ENCODE results near the gene CERS2. TPM values are rescaled to one million over a fixed set of nuclear protein-coding genes. Genes with fewer than 3 reads are reported as not detected.
"Not testable (repeated sequence)": the region's sequence is repeated elsewhere in the genome, so short reads cannot be mapped to it uniquely, and the experiment has no call there.

The CERS2 gene
- polyA plus RNA-seq, 3 donors, result 296 to 301 (median 300) TPM

- no peak for DNase-seq (ENCODE audit: extremely low read depth in 1 of 11, low read depth in 9 of 11, low spot score in 4 of 11)
These were observed 19.9 kb downstream of the CERS2 start for GRCh38 chr1:150954708-150955107.

- DNase-seq (ENCODE audit: extremely low read depth in 1 of 11, low read depth in 9 of 11, low spot score in 4 of 11), result no peak
These were observed 29.8 kb downstream of the CERS2 start for GRCh38 chr1:150944856-150945255.

GRCh38 chr1:150931773-150932172 lies 42.9 kb downstream of the CERS2 start:
- DNase-seq (ENCODE audit: extremely low read depth in 1 of 11, low read depth in 9 of 11, low spot score in 4 of 11), result peak in 4 of 11 donors; percentile 22 to 27 (median 26)

- DNase-seq (ENCODE audit: extremely low read depth in 1 of 11, low read depth in 9 of 11, low spot score in 4 of 11), result not testable (repeated sequence)
These were observed 45.9 kb downstream of the CERS2 start for GRCh38 chr1:150928775-150929174.

GRCh38 chr1:150928286-150928685 lies 46.3 kb downstream of the CERS2 start:
- no peak for DNase-seq (ENCODE audit: extremely low read depth in 1 of 11, low read depth in 9 of 11, low spot score in 4 of 11)

- DNase-seq (ENCODE audit: extremely low read depth in 1 of 11, low read depth in 9 of 11, low spot score in 4 of 11), result no peak
These were observed 47.0 kb downstream of the CERS2 start for GRCh38 chr1:150927624-150928023.

- peak; percentile 89 to 97 (median 95) for DNase-seq (ENCODE audit: extremely low read depth in 1 of 11, low read depth in 9 of 11, low spot score in 4 of 11)
These were observed 48.4 kb downstream of the CERS2 start, which contains the start of gene SETDB1 for GRCh38 chr1:150926097-150926741. SETDB1 (plus strand) TSS chr1:150926363; CDS start chr1:150927715, 1,352 bp downstream.

GRCh38 chr1:150925080-150925479 lies 49.6 kb downstream of the CERS2 start:
- DNase-seq (ENCODE audit: extremely low read depth in 1 of 11, low read depth in 9 of 11, low spot score in 4 of 11), result no peak

- DNase-seq (ENCODE audit: extremely low read depth in 1 of 11, low read depth in 9 of 11, low spot score in 4 of 11), result peak in 7 of 11 donors; percentile 15 to 55 (median 33)
These were observed 52.1 kb downstream of the CERS2 start for GRCh38 chr1:150922519-150922975.

GRCh38 chr1:150917387-150917786 lies 57.2 kb downstream of the CERS2 start:
- no peak for DNase-seq (ENCODE audit: extremely low read depth in 1 of 11, low read depth in 9 of 11, low spot score in 4 of 11)

Other genes starting within 250 kb of the CERS2 start
- gene CTSS, start 209.1 kb downstream of the CERS2 start, polyA plus RNA-seq (ENCODE audit: insufficient read length in 3 of 3), result 10 to 100 TPM; 12.3 to 14.0 (median 13.5) TPM
- gene CTSK, start 166.6 kb downstream of the CERS2 start, polyA plus RNA-seq (ENCODE audit: insufficient read length in 3 of 3), result 10 to 100 TPM; 22.9 to 28.1 (median 24.2) TPM
- 10 to 100 TPM; 53.5 to 59.7 (median 54.1) TPM for gene ARNT, start 98.2 kb downstream of the CERS2 start, polyA plus RNA-seq (ENCODE audit: insufficient read length in 3 of 3)
- gene CTXND2, start 87.7 kb downstream of the CERS2 start, polyA plus RNA-seq (ENCODE audit: insufficient read length in 3 of 3), result under 1 TPM in 1 of 3 donors, not detected in 2; 0.09 TPM
- 10 to 100 TPM; 75.3 to 91.8 (median 85.4) TPM for gene SETDB1, start 48.5 kb downstream of the CERS2 start, polyA plus RNA-seq (ENCODE audit: insufficient read length in 3 of 3)
- gene ANXA9, start 7.5 kb upstream of the CERS2 start, polyA plus RNA-seq (ENCODE audit: insufficient read length in 3 of 3), result 10 to 100 TPM; 14.3 to 18.9 (median 14.6) TPM
- 10 to 100 TPM; 38.9 to 58.3 (median 39.3) TPM for gene MINDY1, start 32.1 kb upstream of the CERS2 start, polyA plus RNA-seq (ENCODE audit: insufficient read length in 3 of 3)
- gene PRUNE1, start 33.6 kb upstream of the CERS2 start, polyA plus RNA-seq (ENCODE audit: insufficient read length in 3 of 3), result 10 to 100 TPM; 42.4 to 48.7 (median 42.8) TPM
- gene BNIPL, start 61.8 kb upstream of the CERS2 start, polyA plus RNA-seq (ENCODE audit: insufficient read length in 3 of 3), result 1 to 10 TPM; 1.6 to 3.6 (median 2.7) TPM
- gene C1orf56, start 72.9 kb upstream of the CERS2 start, polyA plus RNA-seq (ENCODE audit: insufficient read length in 3 of 3), result 10 to 100 TPM in 2 of 3 donors, 1 to 10 TPM in 1; 9.1 to 14.0 (median 11.8) TPM
- gene CDC42SE1, start 84.8 kb upstream of the CERS2 start, polyA plus RNA-seq (ENCODE audit: insufficient read length in 3 of 3), result 10 to 100 TPM; 73.0 to 82.3 (median 75.4) TPM
- 10 to 100 TPM; 22.6 to 26.7 (median 24.7) TPM for gene MLLT11, start 85.6 kb upstream of the CERS2 start, polyA plus RNA-seq (ENCODE audit: insufficient read length in 3 of 3)
- gene GABPB2, start 95.9 kb upstream of the CERS2 start, polyA plus RNA-seq (ENCODE audit: insufficient read length in 3 of 3), result 10 to 100 TPM; 10.5 to 15.8 (median 15.4) TPM
- 10 to 100 TPM; 29.8 to 34.5 (median 29.9) TPM for gene SEMA6C, start 171.8 kb upstream of the CERS2 start, polyA plus RNA-seq (ENCODE audit: insufficient read length in 3 of 3)
- gene TNFAIP8L2, start 181.8 kb upstream of the CERS2 start, polyA plus RNA-seq (ENCODE audit: insufficient read length in 3 of 3), result 1 to 10 TPM; 1.0 to 1.5 (median 1.3) TPM
- gene LYSMD1, start 191.1 kb upstream of the CERS2 start, polyA plus RNA-seq (ENCODE audit: insufficient read length in 3 of 3), result 10 to 100 TPM; 16.4 to 20.1 (median 19.0) TPM
- gene SCNM1, start 191.3 kb upstream of the CERS2 start, polyA plus RNA-seq (ENCODE audit: insufficient read length in 3 of 3), result 10 to 100 TPM; 38.4 to 45.2 (median 40.1) TPM
- gene TMOD4, start 201.1 kb upstream of the CERS2 start, polyA plus RNA-seq (ENCODE audit: insufficient read length in 3 of 3), result 1 to 10 TPM; 1.0 to 2.0 (median 1.4) TPM
- 10 to 100 TPM; 63.9 to 81.9 (median 68.9) TPM for gene VPS72, start 215.4 kb upstream of the CERS2 start, polyA plus RNA-seq (ENCODE audit: insufficient read length in 3 of 3)
- gene PIP5K1A, start 223.7 kb upstream of the CERS2 start, polyA plus RNA-seq (ENCODE audit: insufficient read length in 3 of 3), result 10 to 100 TPM; 61.9 to 79.7 (median 73.5) TPM